Natural killer cell treated with Interleukin-12 subunit alpha and Interleukin-12 subunit beta and Interleukin-15 and Interleukin-18, amount 100 ng/mL, for 72 hours (primary cell): ENCODE measurements around the gene TTC33. TPM values are rescaled to one million over a fixed set of nuclear protein-coding genes. Genes with fewer than 3 reads are reported as not detected.
"Not testable (repeated sequence)": the region's sequence is repeated elsewhere in the genome, so short reads cannot be mapped to it uniquely, and the experiment has no call there.

Source experiments
- ATAC-seq, 2 donors: fragments of 150-1000 bp; cut with Tn5 transposase in 1 of 2; sonication (Bioruptor Pico), chemical (Tn5 transposase) in 1 of 2; 2 replicates each; pipeline ENCODE4 v1.10.0; 2021
- DNase-seq: peaks from one replicate; pipeline ENCODE4 v3.0.0; 2022; ENCODE audit warnings: low spot score
- H3K27ac Mint-ChIP-seq, 2 donors: 1 replicate in 1 of 2; 2 replicates in 1 of 2; pipeline ENCODE4 v1.8.0; 2022; ENCODE audit warnings: mixed read lengths in 2 of 2, mild to moderate bottlenecking in 1 of 2, moderate library complexity in 1 of 2
- H3K27me3 Mint-ChIP-seq, 2 donors: 1 replicate in 1 of 2; 2 replicates in 1 of 2; pipeline ENCODE4 v1.8.0; 2022; ENCODE audit warnings: mixed read lengths in 2 of 2
- H3K36me3 Mint-ChIP-seq: one replicate; pipeline ENCODE4 v1.8.0; 2022; ENCODE audit warnings: mixed read lengths
- H3K4me1 Mint-ChIP-seq, 2 donors: 1 replicate in 1 of 2; 2 replicates in 1 of 2; pipeline ENCODE4 v1.8.0; 2022; ENCODE audit warnings: low read depth in 2 of 2, mixed read lengths in 2 of 2, mild to moderate bottlenecking in 1 of 2
- H3K4me3 Mint-ChIP-seq: one replicate; pipeline ENCODE4 v1.8.0; 2022; ENCODE audit warnings: mixed read lengths
- H3K9me3 Mint-ChIP-seq: 2 replicates; pipeline ENCODE4 v1.8.0; 2022; ENCODE audit warnings: mixed read lengths
- total RNA-seq, 2 donors: library from RNA; stranded (reverse); gene quantifications; one replicate each; pipeline ENCODE4 v1.2.3, GENCODE V29; 2022

Gene TTC33
- 10 to 100 TPM; 13.5 to 16.9 TPM for total RNA-seq

- no peaks in the 10 kb centered on the region for H3K27me3 Mint-ChIP-seq
- H3K27ac Mint-ChIP-seq: no peak within 1 kb of the TSS
- peak; percentile 97 for DNase-seq
- no peaks in the 10 kb centered on the region for H3K9me3 Mint-ChIP-seq
- no peak within 1 kb of the TSS for H3K4me3 Mint-ChIP-seq
- peaks cover 14 to 23% of the 10 kb centered on the region in 2 donors for H3K4me1 Mint-ChIP-seq
- no peaks in the 10 kb centered on the region for H3K36me3 Mint-ChIP-seq
- ATAC-seq: peak; percentile 97 to 99
Observed at GRCh38 chr5:40755407-40756365, at the start of gene TTC33. Gene TTC33, minus strand, starts transcription at chr5:40755961. Its CDS starts 8,943 bp downstream, at chr5:40747018.

- DNase-seq: no peak
- Mint-ChIP-seq H3K9me3 (no peaks in the 10 kb centered on the region), H3K4me1 (peaks cover 7 to 10% of the 10 kb centered on the region in 2 donors)
Observed at GRCh38 chr5:40801771-40802562, 46.2 kb upstream of the TTC33 start.

GRCh38 chr5:40799258-40799657 lies 43.5 kb upstream of the TTC33 start:
- DNase-seq (no peak), ATAC-seq (no peak)
- Mint-ChIP-seq H3K36me3 (no peaks in the 10 kb centered on the region), H3K9me3 (no peaks in the 10 kb centered on the region), H3K4me1 (peaks cover 29 to 33% of the 10 kb centered on the region in 2 donors), H3K27me3 (no peaks in the 10 kb centered on the region), H3K4me3 (peak overlapping the region; percentile 88), H3K27ac (peak overlapping the region; percentile 85 to 92)

More at GRCh38 chr5:40801771-40802562, 46.2 kb upstream of the TTC33 start:
- ATAC-seq: no peak
- Mint-ChIP-seq H3K27me3 (peaks cover 0 to 7% of the 10 kb centered on the region in 2 donors), H3K27ac (no peak overlapping the region), H3K4me3 (no peak overlapping the region), H3K36me3 (no peaks in the 10 kb centered on the region)

- Mint-ChIP-seq H3K36me3 (no peaks in the 10 kb centered on the region), H3K4me1 (peaks cover 33 to 38% of the 10 kb centered on the region in 2 donors), H3K27ac (peak overlapping the region; percentile 85 to 92), H3K9me3 (no peaks in the 10 kb centered on the region), H3K4me3 (peak overlapping the region; percentile 88), H3K27me3 (no peaks in the 10 kb centered on the region)
- DNase-seq: no peak
- no peak for ATAC-seq
Observed at GRCh38 chr5:40798801-40799210, 43.0 kb upstream of the TTC33 start.

GRCh38 chr5:40798012-40798800 lies 42.4 kb upstream of the TTC33 start, which contains the start of gene PRKAA1:
Gene PRKAA1, minus strand, starts transcription at chr5:40798374. Its CDS starts 185 bp downstream, at chr5:40798189.
- Mint-ChIP-seq H3K36me3 (no peaks in the 10 kb centered on the region), H3K4me3 (peak within 1 kb of the TSS; percentile 88), H3K27me3 (no peaks in the 10 kb centered on the region), H3K27ac (peak within 1 kb of the TSS; percentile 85 to 92), H3K9me3 (no peaks in the 10 kb centered on the region), H3K4me1 (peaks cover 38 to 44% of the 10 kb centered on the region in 2 donors)
- DNase-seq: peak; percentile 94
- ATAC-seq: peak; percentile 97 to 99

GRCh38 chr5:40797273-40798011 lies 41.7 kb upstream of the TTC33 start:
- peak; percentile 82 for DNase-seq
- no peaks in the 10 kb centered on the region for H3K36me3 Mint-ChIP-seq
- peak overlapping the region; percentile 85 to 92 for H3K27ac Mint-ChIP-seq
- ATAC-seq: peak; percentile 74 to 76
- peak overlapping the region; percentile 88 for H3K4me3 Mint-ChIP-seq
- H3K27me3 Mint-ChIP-seq: no peaks in the 10 kb centered on the region
- no peaks in the 10 kb centered on the region for H3K9me3 Mint-ChIP-seq
- H3K4me1 Mint-ChIP-seq: peaks cover 41 to 46% of the 10 kb centered on the region in 2 donors

- ATAC-seq: no peak
- no peaks in the 10 kb centered on the region for H3K27me3 Mint-ChIP-seq
- DNase-seq: no peak
- H3K27ac Mint-ChIP-seq: peak overlapping the region; percentile 85 to 92
- H3K4me3 Mint-ChIP-seq: peak overlapping the region; percentile 88
- H3K36me3 Mint-ChIP-seq: no peaks in the 10 kb centered on the region
- H3K4me1 Mint-ChIP-seq: peaks cover 41 to 46% of the 10 kb centered on the region in 2 donors
- H3K9me3 Mint-ChIP-seq: no peaks in the 10 kb centered on the region
Observed at GRCh38 chr5:40796487-40796889, 40.7 kb upstream of the TTC33 start.

GRCh38 chr5:40794877-40795276 lies 39.1 kb upstream of the TTC33 start:
- not testable (repeated sequence) for DNase-seq, ATAC-seq, H3K27me3 Mint-ChIP-seq, H3K4me3 Mint-ChIP-seq, H3K27ac Mint-ChIP-seq, H3K9me3 Mint-ChIP-seq, H3K36me3 Mint-ChIP-seq
- H3K4me1 Mint-ChIP-seq: peaks cover 46 to 53% of the 10 kb centered on the region in 2 donors

- H3K9me3 Mint-ChIP-seq, H3K36me3 Mint-ChIP-seq, H3K27me3 Mint-ChIP-seq, ATAC-seq, H3K4me3 Mint-ChIP-seq, H3K27ac Mint-ChIP-seq, DNase-seq: not testable (repeated sequence)
- peaks cover 47 to 56% of the 10 kb centered on the region in 2 donors for H3K4me1 Mint-ChIP-seq
Observed at GRCh38 chr5:40794340-40794739, 38.6 kb upstream of the TTC33 start.

GRCh38 chr5:40792691-40793090 lies 36.9 kb upstream of the TTC33 start:
- H3K4me3 Mint-ChIP-seq, H3K27ac Mint-ChIP-seq: not testable (repeated sequence)

GRCh38 chr5:40791715-40792139 lies 36.0 kb upstream of the TTC33 start:
- no peaks in the 10 kb centered on the region for H3K27me3 Mint-ChIP-seq
- DNase-seq: no peak
- no peak overlapping the region for H3K4me3 Mint-ChIP-seq
- H3K4me1 Mint-ChIP-seq: peaks cover 54 to 59% of the 10 kb centered on the region in 2 donors
- no peak overlapping the region for H3K27ac Mint-ChIP-seq
- H3K9me3 Mint-ChIP-seq: no peaks in the 10 kb centered on the region
- no peak for ATAC-seq
- H3K36me3 Mint-ChIP-seq: peaks cover 7% of the 10 kb centered on the region

More at GRCh38 chr5:40792691-40793090, 36.9 kb upstream of the TTC33 start:
- H3K4me1 Mint-ChIP-seq: peaks cover 51 to 62% of the 10 kb centered on the region in 2 donors
- not testable (repeated sequence) for DNase-seq, ATAC-seq, H3K36me3 Mint-ChIP-seq, H3K27me3 Mint-ChIP-seq, H3K9me3 Mint-ChIP-seq

GRCh38 chr5:40790947-40791593 lies 35.3 kb upstream of the TTC33 start:
- DNase-seq (no peak), ATAC-seq (no peak)
- Mint-ChIP-seq H3K27me3 (no peaks in the 10 kb centered on the region), H3K9me3 (no peaks in the 10 kb centered on the region), H3K36me3 (peaks cover 7% of the 10 kb centered on the region), H3K4me3 (no peak overlapping the region), H3K4me1 (peaks cover 53 to 54% of the 10 kb centered on the region in 2 donors), H3K27ac (peak overlapping the region in 1 of 2 donors; percentile 19)
